ENCODE measurements around the gene SARS1.

The SARS1 gene

DNA sequence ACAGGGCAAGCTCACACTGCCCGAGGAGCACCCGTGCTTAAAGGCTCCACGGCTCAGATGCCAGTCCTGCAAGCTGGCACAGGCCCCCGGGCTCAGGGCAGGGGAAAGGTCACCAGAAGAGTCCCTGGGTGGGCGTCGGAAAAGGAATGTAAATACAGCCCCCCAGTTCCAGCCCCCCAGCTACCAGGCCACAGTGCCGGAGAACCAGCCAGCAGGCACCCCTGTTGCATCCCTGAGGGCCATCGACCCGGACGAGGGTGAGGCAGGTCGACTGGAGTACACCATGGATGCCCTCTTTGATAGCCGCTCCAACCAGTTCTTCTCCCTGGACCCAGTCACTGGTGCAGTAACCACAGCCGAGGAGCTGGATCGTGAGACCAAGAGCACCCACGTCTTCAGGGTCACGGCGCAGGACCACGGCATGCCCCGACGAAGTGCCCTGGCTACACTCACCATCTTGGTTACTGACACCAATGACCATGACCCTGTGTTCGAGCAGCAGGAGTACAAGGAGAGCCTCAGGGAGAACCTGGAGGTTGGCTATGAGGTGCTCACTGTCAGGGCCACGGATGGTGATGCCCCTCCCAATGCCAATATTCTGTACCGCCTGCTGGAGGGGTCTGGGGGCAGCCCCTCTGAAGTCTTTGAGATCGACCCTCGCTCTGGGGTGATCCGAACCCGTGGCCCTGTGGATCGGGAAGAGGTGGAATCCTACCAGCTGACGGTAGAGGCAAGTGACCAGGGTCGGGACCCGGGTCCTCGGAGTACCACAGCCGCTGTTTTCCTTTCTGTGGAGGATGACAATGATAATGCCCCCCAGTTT lies 36.9 kb downstream of the SARS1 start:
- no peak for DNase-seq (ENCODE audit: low read depth)

DNA sequence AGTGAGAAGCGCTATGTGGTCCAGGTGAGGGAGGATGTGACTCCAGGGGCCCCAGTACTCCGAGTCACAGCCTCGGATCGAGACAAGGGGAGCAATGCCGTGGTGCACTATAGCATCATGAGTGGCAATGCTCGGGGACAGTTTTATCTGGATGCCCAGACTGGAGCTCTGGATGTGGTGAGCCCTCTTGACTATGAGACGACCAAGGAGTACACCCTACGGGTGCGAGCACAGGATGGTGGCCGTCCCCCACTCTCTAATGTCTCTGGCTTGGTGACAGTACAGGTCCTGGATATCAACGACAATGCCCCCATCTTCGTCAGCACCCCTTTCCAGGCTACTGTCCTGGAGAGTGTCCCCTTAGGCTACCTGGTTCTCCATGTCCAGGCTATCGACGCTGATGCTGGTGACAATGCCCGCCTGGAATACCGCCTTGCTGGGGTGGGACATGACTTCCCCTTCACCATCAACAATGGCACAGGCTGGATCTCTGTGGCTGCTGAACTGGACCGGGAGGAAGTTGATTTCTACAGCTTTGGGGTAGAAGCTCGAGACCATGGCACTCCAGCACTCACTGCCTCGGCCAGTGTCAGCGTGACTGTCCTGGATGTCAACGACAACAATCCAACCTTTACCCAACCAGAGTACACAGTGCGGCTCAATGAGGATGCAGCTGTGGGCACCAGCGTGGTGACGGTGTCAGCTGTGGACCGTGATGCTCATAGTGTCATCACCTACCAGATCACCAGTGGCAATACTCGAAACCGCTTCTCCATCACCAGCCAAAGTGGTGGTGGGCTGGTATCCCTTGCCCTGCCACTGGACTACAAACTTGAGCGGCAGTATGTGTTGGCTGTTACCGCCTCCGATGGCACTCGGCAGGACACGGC lies 37.8 kb downstream of the SARS1 start:
- DNase-seq (ENCODE audit: low read depth): no peak

DNA sequence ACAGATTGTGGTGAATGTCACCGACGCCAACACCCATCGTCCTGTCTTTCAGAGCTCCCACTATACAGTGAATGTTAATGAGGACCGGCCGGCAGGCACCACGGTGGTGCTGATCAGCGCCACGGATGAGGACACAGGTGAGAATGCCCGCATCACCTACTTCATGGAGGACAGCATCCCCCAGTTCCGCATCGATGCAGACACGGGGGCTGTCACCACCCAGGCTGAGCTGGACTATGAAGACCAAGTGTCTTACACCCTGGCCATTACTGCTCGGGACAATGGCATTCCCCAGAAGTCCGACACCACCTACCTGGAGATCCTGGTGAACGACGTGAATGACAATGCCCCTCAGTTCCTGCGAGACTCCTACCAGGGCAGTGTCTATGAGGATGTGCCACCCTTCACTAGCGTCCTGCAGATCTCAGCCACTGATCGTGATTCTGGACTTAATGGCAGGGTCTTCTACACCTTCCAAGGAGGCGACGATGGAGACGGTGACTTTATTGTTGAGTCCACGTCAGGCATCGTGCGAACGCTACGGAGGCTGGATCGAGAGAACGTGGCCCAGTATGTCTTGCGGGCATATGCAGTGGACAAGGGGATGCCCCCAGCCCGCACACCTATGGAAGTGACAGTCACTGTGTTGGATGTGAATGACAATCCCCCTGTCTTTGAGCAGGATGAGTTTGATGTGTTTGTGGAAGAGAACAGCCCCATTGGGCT lies 38.6 kb downstream of the SARS1 start:
- DNase-seq (ENCODE audit: low read depth): no peak

DNA sequence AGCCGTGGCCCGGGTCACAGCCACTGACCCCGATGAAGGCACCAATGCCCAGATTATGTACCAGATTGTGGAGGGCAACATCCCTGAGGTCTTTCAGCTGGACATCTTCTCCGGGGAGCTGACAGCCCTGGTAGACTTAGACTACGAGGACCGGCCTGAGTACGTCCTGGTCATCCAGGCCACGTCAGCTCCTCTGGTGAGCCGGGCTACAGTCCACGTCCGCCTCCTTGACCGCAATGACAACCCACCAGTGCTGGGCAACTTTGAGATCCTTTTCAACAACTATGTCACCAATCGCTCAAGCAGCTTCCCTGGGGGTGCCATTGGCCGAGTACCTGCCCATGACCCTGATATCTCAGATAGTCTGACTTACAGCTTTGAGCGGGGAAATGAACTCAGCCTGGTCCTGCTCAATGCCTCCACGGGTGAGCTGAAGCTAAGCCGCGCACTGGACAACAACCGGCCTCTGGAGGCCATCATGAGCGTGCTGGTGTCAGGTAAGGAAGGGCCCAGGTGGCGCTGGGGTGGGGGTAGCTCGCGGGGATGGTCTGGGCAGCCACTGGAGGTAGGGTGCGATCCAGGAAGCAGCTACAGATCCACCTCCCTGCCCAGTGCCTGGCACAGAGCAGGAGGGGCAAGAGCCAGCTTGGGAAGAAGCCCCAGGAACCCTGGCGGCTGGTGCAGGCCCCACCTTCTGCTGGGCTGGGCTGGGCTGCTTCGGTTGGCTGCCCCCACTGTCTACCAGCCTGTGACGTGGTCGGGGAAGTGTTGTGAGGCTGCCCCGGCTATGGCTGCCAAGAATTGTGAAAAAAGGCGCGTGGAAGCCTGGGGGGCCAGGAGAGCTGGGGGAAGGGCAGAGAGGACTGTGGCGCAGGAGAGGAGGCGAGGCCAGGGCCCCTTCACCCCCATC lies 39.4 kb downstream of the SARS1 start:
- DNase-seq (ENCODE audit: low read depth): no peak

DNA sequence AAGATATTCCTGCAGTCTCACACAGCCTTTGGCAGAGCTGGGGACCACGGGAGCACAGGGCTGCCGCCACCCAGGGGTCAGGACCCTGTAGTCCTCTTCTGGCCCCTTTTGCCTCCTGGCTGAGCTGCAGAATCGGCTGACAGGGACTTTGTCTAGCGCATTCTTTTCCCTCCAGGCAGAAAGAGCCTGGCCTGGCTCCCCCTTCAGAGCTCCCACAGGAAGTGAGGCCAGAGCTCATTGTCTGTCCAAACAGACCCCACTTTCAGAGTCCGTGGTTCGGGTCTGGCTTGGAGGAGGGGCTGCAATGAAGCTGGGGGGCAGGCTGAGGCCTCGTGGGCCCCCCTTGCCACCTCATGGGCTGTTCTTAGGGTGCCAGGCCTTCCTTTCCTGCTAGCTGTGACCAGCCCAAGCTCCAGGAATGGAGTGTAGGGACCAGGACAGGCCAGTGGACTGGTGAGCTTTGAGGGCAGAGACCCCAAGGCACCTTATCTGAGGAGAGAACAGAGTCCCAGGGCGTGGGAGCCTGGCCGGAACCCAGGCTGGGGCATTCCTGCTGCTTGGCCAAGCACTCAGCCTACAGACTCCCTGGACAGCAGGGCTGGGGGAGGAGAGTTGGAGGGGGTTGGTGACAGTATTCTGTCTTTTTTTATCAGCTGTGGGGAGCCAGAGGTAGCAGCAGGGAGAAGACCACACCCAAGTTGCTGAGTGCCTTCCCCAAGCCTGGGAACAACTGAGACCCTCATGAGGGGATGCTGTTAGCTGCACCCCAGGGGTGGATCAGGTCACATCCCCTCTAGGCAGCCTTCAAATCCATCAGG lies 40.3 kb downstream of the SARS1 start:
- DNase-seq (ENCODE audit: low read depth): no peak

DNA sequence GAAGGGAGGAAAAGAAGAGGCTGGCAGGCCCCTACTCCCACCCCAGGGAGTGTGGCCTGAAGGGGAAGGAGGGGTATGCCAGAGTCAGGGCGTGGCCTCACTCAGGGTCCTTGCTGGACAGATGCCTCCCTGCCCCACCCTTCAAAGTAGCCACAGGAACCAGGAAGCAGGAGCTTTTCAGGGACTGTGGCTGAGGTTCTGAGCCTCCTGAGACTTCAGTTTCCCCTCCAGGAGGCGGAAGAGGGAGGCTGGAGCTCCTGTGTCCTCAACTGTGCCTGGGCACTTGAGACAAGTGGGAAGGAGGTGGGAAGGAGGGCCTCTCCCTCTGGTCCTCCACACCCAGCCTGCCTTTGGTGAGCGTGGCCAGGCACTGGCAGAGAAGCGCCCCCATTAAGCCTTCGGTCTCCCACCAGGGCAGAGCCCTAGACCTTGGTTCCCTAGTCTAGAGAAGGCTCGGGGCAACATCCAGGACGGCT lies 40.9 kb downstream of the SARS1 start:
- no peak for DNase-seq (ENCODE audit: low read depth)

DNA sequence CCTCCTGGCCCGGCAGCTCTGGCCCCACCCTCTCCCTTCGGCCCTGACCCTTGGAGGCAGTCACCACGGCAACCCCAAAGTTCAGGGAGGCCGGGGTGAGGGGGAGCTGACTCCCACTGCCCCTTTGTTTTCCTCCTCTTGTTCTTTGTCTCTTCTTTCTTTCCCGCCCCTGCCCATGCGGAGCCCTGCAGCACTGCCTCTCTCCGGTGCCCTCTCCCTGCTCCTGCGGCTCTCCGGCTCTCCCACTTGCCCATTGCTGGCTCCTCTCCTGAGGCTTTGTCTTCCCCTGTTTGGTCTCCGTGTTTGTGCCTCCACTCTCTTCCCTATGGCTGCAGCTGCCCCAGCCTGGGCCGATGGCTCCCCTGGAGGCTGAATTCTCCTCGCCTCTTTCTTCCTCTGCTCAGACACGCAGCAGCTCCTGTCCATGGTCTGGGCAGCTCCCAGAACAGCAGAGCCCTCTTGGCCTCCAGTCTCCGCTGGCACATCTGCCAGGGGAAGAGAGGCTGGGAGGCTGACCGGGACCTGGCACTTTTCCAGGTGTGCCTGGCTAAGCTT lies 41.5 kb downstream of the SARS1 start:
- DNase-seq (ENCODE audit: low read depth): no peak

DNA sequence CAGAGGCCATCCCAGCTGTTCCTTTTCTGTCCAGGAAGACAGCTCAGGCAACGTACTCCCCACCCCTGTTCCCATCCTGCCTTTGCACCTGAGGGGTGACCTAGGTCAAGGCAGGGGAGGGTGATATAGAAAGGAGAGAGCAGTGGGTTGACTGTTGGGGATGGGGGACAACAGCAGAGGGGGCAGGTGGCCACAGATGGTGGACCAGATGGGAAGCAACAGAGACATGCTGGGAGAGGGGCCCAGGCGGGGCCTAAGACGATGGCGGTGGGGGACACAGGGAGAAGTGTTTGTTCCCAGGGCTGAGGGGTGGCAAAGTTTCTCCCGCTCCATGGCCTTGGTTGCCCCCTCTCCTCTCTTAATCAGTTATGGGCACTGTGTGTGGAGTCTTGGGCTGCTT lies 42.0 kb downstream of the SARS1 start:
- DNase-seq (ENCODE audit: low read depth): no peak

DNA sequence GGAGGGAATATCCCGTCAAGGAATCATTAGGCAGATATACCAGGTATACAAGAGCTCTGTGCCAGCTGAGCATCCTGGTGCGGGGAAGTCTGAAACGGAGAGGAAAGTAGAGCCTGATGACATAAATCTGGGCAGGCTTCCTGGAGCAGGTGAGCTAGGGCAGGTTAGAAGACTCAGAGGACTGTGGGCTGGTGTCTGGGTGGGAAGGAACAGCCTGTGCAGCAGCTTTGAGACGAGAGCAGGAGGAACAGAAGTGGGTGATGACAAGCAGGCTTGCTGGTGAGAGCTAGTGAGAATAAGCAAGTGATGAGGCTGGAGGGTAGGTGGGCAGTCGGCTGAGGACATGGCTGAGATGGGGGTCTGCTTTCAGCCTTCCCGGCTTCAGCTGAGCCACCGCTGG lies 42.4 kb downstream of the SARS1 start:
- DNase-seq (ENCODE audit: low read depth): no peak

DNA sequence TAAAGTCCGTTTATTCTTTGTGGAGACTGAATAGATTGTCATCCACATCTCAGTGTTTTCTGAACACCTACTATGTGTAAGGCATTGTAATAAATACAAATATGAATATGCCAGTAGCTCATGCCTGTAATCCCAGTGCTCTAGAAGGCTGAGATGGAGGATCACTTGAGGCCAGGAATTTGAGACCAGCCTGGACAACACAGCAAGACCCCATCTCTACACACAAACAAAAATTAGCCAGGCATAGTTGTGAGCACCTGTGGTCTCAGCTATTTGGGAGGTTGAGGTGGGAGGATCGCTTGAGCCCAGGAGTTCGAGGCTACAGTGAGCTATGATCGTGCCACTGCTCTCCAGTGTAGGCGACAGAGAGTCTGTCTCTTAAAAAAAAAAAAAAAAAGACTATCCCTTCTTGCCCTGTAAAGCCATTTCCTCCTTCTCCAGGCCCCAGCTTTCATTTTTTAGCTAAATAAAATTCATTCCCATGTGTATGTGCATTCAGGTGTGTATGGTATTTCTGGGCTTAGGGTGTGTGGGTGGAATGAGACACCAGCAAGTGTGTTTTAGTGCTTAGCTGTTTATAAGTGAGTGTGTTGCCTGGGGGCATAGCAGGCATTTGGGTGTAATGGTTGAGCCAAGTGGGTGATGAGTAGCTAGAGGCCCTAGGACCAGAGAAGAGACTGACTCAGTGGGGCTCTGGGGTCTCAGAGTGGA lies 43.4 kb downstream of the SARS1 start:
- DNase-seq (ENCODE audit: low read depth): no peak

DNA sequence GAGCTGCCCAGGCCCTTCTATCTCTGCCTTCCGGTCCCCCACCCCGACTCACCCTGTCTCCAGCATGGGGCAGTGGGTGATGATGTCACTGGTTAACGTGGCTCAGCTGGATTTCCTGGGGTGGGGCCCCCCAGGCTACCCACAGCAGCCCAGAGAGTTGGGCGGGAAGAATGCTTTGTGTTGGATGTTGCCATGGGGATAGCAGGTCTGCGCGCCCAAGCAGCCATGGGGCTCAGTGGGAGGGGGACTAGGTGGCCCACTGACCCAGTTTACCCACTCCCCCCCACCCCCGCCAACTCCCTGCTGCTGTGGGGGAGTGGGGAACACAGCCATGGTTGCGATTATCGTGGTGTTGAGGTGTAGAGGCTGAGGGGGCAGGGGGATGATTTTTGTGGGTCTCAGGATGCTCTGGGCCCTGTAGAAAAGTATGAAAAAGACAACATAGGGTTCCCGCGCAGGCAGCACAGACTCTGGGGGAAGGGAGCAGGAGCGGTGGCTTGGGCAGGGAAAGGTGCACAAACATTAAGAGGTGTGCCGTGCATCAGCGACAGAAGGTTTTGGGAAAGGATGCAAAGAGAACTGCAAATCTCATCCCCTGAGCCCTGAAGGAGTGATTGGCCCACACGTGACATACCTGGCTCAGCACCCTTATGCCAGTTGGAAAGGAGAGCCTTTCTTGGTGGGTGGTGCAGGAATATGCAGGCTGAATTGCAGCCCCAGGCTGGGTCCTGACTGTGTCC lies 44.1 kb downstream of the SARS1 start:
- no peak for DNase-seq (ENCODE audit: low read depth)

DNA sequence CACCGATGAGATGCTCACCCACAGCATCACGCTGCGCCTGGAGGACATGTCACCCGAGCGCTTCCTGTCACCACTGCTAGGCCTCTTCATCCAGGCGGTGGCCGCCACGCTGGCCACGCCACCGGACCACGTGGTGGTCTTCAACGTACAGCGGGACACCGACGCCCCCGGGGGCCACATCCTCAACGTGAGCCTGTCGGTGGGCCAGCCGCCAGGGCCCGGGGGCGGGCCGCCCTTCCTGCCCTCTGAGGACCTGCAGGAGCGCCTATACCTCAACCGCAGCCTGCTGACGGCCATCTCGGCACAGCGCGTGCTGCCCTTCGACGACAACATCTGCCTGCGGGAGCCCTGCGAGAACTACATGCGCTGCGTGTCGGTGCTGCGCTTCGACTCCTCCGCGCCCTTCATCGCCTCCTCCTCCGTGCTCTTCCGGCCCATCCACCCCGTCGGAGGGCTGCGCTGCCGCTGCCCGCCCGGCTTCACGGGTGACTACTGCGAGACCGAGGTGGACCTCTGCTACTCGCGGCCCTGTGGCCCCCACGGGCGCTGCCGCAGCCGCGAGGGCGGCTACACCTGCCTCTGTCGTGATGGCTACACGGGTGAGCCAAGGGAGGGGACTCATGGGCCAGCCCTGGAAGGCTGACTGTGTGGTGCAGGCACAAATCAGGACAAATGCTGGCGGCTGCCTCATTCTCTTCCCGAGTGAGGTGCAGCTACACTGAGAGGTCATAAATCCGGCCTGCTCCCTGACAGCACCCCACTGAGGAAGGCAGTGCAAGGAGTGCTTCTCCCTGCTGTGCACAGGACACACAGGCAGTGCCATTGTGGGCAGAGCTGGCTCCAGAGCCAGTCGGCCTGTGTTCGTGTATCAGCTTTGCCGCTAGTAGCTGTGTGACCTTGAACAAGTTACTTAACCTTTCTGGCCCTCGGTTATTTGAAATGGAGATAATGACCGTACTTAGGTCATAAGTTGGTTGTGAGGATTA lies 45.1 kb downstream of the SARS1 start:
- no peak for DNase-seq (ENCODE audit: low read depth)

DNA sequence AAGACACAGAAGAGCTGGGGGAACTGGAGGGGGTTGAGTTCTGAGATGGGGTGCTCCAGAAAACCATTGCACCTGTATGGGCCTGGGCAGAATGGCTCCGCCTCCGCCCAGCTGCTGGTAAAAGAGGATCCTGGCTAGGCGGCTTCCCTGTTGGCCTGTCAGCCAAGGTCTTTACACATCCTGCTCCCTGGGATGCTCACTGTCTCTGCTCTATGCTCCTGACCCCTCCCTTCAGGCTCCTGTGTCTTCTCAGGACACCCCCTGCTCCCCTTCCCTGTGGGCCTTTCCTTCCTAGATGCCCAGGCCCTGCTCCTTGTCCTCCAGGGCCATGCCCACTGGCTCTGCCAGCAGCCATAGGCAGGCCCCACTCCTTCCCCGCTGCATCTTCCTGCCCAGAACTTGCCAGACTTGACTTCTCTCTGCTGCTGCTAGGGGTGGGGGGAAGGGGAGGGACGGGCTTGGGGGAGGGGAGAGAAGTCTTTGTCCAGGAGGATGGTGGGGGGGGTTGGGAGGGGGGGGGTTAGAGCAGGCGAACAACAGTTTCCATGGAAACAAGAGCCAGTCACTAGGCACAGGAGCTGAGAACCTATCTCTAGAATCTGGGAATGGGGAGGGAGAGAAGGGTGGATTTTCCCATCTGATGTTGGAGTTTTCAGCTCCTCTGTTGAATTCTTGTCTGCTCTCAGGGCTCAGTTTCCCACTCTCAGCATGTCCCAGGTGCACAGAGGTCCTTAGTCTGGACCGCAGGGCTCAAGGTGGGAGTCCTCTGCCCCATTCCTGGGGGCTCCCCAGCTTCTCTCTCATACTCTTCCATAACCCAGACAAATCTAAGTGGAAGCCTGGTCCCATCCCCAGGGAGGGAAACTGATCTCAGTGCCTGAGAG lies 46.2 kb downstream of the SARS1 start:
- no peak for DNase-seq (ENCODE audit: low read depth)

DNA sequence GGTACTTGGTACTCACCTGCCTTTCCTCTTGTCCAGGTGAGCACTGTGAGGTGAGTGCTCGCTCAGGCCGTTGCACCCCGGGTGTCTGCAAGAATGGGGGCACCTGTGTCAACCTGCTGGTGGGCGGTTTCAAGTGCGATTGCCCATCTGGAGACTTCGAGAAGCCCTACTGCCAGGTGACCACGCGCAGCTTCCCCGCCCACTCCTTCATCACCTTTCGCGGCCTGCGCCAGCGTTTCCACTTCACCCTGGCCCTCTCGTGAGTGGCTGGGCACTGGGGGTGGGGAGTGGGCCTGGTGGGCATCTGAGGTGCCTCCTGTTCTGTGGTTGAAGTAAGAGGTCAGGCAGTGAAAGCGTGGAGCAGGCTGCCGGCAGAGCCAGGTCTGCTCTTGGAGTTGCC lies 47.3 kb downstream of the SARS1 start:
- DNase-seq (ENCODE audit: low read depth): no peak

DNA sequence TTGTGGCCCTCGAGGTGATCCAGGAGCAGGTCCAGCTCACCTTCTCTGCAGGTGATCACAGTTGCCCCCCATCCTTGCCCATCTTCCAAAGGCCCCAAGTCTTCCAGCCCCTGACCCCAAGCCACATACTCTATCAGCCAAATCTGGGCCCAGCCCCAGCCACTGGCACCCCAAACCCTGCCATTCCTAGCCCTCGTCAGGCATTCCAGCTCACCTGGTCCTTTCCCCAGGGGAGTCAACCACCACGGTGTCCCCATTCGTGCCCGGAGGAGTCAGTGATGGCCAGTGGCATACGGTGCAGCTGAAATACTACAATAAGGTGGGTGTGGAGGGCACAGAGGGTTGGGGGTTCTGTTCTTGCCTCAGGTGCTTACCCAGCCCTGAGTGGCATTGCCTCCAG lies 47.9 kb downstream of the SARS1 start:
- DNase-seq (ENCODE audit: low read depth): no peak

DNA sequence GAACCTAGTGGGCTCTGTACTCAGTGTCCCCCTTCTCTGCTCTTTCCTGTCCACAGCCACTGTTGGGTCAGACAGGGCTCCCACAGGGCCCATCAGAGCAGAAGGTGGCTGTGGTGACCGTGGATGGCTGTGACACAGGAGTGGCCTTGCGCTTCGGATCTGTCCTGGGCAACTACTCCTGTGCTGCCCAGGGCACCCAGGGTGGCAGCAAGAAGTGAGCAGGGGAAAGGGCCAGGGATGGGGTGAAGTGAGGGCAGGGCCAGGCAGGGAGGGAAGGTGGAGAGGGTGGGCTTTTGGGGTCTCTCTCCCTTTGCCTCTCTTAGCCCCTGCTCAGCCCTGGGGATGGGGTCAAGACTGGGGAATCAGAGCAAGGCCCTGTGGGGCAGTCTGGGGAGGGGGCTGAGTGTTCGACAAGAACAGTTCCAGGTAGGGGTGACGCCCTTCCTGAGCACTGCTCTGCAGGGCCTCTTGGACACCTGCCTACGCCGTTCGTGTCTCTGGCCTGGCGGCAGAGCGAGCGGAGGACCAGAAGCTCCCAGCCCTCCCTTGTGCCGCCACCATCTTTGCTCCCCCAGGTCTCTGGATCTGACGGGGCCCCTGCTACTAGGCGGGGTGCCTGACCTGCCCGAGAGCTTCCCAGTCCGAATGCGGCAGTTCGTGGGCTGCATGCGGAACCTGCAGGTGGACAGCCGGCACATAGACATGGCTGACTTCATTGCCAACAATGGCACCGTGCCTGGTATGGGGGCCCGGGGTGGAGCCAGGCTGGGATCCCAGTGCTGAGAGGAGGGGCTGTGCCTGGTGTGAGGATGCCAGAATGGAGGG lies 48.7 kb downstream of the SARS1 start:
- no peak for DNase-seq (ENCODE audit: low read depth)

Data from fibroblast of gingiva (primary cell).